K562 treated with DMSO at 1 percent for 24 hours (cell line): ENCODE measurements around the gene OR12D3. TPM values are rescaled to one million over a fixed set of nuclear protein-coding genes. Genes with fewer than 3 reads are reported as not detected.

Experiments
- total RNA-seq: library from RNA; unstranded; fragments of 300-600 nt; gene quantifications from 2 replicates; pipeline ENCODE4 v1.2.3, GENCODE V29; 2022; ENCODE audit warnings: low read depth; ENCODE audit not compliant: insufficient read depth

Gene OR12D3
- total RNA-seq, result not detected in 2 replicates

GRCh38 chr6:29375191-29375590, at the start of gene OR12D3:
Gene OR12D3, minus strand, starts transcription at chr6:29375291. Its CDS starts 4 bp downstream, at chr6:29375287.

GRCh38 chr6:29414588-29414987, 39.5 kb upstream of the OR12D3 start, which contains the start of gene OR12D1:
Gene OR12D1, plus strand, starts transcription at chr6:29414928.

GRCh38 chr6:29395331-29395730, 20.2 kb upstream of the OR12D3 start, which contains the start of gene OR12D2:
Gene OR12D2, plus strand, starts transcription at chr6:29395631. Its CDS starts 1,069 bp downstream, at chr6:29396700.

GRCh38 chr6:29368765-29369164, 6.3 kb downstream of the OR12D3 start, which contains the start of gene OR5V1:
Gene OR5V1, minus strand, starts transcription at chr6:29368865. Its CDS starts 12,670 bp downstream, at chr6:29356195.

Other genes starting within 250 kb of the OR12D3 start
- gene OR2J2, start 204.4 kb downstream of the OR12D3 start, total RNA-seq, result not detected in 2 replicates
- gene OR14J1, start 73.6 kb downstream of the OR12D3 start, total RNA-seq, result not detected in 2 replicates
- not detected in 2 replicates for gene OR5V1, start 6.4 kb downstream of the OR12D3 start, total RNA-seq
- not detected in 2 replicates for gene OR12D2, start 20.3 kb upstream of the OR12D3 start, total RNA-seq
- gene OR12D1, start 39.6 kb upstream of the OR12D3 start, total RNA-seq, result not detected in 2 replicates
- gene OR10C1, start 64.0 kb upstream of the OR12D3 start, total RNA-seq, result not detected in 2 replicates
- not detected in 2 replicates for gene OR11A1, start 81.8 kb upstream of the OR12D3 start, total RNA-seq
- not detected in 2 replicates for gene OR2H1, start 81.9 kb upstream of the OR12D3 start, total RNA-seq
- gene MAS1L, start 112.7 kb upstream of the OR12D3 start, total RNA-seq, result not detected in 2 replicates
- gene UBD, start 184.4 kb upstream of the OR12D3 start, total RNA-seq, result 1.2 and 1.8 TPM in 2 replicates
- gene OR2H2, start 209.8 kb upstream of the OR12D3 start, total RNA-seq, result not detected in 2 replicates